ENCODE data around the gene ALCAM. TPM values are rescaled to one million over a fixed set of nuclear protein-coding genes. Genes with fewer than 3 reads are reported as not detected.

ALCAM gene
- polyA plus RNA-seq, 1 of the 3 experiments (the other 2 are of a cell fraction): 58.3 TPM

DNA sequence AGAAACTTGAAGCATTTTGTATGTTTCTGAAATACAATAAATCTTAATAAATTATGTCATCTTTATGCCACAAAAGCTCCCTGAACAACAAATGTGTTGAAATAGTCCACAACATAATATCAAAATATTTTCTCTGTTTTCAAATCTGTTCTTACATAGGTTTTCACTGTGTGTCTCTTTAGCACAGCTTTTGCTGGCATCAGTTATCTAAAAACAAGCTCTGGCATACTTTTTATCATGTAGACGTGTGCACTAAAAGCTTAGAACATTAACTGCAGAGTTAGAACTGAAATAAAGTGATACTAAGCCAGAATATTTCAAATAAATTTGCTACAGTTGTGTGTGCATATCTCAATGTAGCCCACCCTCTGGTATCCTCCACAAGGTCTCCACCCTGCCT is 41.8 kb upstream of the ALCAM start:
- no peaks in the 10 kb centered on the region for H3K27me3 ChIP-seq (ENCODE audit: insufficient read depth)
- no peaks in the 10 kb centered on the region for H3F3A ChIP-seq (replicated peaks; ENCODE audit: insufficient read depth)
- no peaks in the 10 kb centered on the region for H3K4me1 ChIP-seq (ENCODE audit: control insufficient read depth in 1 of 2, insufficient read depth in 2 of 2, low read depth in 1 of 2, low read length in 1 of 2)
- H3K79me2 ChIP-seq (ENCODE audit: insufficient read depth): no peaks in the 10 kb centered on the region
- H3K9me3 ChIP-seq: no peaks in the 10 kb centered on the region
- H4K20me1 ChIP-seq (ENCODE audit: insufficient read depth): no peaks in the 10 kb centered on the region
- no peak overlapping the region for H2AFZ ChIP-seq (ENCODE audit: low read depth)
- H3K4me2 ChIP-seq: no peak overlapping the region
- H3K9me2 ChIP-seq: no peaks in the 10 kb centered on the region
- TF ChIP-seq, protein P1, sequence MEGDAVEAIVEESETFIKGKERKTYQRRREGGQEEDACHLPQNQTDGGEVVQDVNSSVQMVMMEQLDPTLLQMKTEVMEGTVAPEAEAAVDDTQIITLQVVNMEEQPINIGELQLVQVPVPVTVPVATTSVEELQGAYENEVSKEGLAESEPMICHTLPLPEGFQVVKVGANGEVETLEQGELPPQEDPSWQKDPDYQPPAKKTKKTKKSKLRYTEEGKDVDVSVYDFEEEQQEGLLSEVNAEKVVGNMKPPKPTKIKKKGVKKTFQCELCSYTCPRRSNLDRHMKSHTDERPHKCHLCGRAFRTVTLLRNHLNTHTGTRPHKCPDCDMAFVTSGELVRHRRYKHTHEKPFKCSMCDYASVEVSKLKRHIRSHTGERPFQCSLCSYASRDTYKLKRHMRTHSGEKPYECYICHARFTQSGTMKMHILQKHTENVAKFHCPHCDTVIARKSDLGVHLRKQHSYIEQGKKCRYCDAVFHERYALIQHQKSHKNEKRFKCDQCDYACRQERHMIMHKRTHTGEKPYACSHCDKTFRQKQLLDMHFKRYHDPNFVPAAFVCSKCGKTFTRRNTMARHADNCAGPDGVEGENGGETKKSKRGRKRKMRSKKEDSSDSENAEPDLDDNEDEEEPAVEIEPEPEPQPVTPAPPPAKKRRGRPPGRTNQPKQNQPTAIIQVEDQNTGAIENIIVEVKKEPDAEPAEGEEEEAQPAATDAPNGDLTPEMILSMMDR (IDR thresholded peaks at IDR 0.05): no peak
- TF ChIP-seq, protein P2, sequence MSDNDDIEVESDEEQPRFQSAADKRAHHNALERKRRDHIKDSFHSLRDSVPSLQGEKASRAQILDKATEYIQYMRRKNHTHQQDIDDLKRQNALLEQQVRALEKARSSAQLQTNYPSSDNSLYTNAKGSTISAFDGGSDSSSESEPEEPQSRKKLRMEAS (IDR thresholded peaks at IDR 0.05; ENCODE audit: low read depth): no peak
- TF ChIP-seq MXI1 (IDR thresholded peaks at IDR 0.05; ENCODE audit: low read depth, low read length) (no peak), TAF1 (IDR thresholded peaks at IDR 0.05; ENCODE audit: borderline replicate concordance, low read depth, low read length) (no peak), TEAD4 (IDR thresholded peaks at IDR 0.05; ENCODE audit: borderline replicate concordance, insufficient read depth) (no peak), NRF1 (IDR thresholded peaks at IDR 0.05; ENCODE audit: low read depth, low read length) (no peak), FOXM1 (IDR thresholded peaks at IDR 0.05; ENCODE audit: low read depth) (no peak), ELF1 (IDR thresholded peaks at IDR 0.05) (no peak), FOXJ3 (CRISPR knock-in tag; IDR thresholded peaks at IDR 0.05) (no peak), SMC3 (IDR thresholded peaks at IDR 0.05; ENCODE audit: low read depth, low read length) (no peak), EP300 (IDR thresholded peaks at IDR 0.05; ENCODE audit: borderline replicate concordance in 1 of 2, low read depth in 1 of 2, low read length in 1 of 2) (no peak), RCOR1 (IDR thresholded peaks at IDR 0.05; ENCODE audit: low read length) (no peak), RXRA (IDR thresholded peaks at IDR 0.05; ENCODE audit: borderline replicate concordance, low read depth) (no peak)
- TF ChIP-seq, protein P3, sequence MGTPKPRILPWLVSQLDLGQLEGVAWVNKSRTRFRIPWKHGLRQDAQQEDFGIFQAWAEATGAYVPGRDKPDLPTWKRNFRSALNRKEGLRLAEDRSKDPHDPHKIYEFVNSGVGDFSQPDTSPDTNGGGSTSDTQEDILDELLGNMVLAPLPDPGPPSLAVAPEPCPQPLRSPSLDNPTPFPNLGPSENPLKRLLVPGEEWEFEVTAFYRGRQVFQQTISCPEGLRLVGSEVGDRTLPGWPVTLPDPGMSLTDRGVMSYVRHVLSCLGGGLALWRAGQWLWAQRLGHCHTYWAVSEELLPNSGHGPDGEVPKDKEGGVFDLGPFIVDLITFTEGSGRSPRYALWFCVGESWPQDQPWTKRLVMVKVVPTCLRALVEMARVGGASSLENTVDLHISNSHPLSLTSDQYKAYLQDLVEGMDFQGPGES (IDR thresholded peaks at IDR 0.05; ENCODE audit: low read depth, low read length): no peak
- TF ChIP-seq, protein P4, sequence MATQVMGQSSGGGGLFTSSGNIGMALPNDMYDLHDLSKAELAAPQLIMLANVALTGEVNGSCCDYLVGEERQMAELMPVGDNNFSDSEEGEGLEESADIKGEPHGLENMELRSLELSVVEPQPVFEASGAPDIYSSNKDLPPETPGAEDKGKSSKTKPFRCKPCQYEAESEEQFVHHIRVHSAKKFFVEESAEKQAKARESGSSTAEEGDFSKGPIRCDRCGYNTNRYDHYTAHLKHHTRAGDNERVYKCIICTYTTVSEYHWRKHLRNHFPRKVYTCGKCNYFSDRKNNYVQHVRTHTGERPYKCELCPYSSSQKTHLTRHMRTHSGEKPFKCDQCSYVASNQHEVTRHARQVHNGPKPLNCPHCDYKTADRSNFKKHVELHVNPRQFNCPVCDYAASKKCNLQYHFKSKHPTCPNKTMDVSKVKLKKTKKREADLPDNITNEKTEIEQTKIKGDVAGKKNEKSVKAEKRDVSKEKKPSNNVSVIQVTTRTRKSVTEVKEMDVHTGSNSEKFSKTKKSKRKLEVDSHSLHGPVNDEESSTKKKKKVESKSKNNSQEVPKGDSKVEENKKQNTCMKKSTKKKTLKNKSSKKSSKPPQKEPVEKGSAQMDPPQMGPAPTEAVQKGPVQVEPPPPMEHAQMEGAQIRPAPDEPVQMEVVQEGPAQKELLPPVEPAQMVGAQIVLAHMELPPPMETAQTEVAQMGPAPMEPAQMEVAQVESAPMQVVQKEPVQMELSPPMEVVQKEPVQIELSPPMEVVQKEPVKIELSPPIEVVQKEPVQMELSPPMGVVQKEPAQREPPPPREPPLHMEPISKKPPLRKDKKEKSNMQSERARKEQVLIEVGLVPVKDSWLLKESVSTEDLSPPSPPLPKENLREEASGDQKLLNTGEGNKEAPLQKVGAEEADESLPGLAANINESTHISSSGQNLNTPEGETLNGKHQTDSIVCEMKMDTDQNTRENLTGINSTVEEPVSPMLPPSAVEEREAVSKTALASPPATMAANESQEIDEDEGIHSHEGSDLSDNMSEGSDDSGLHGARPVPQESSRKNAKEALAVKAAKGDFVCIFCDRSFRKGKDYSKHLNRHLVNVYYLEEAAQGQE (IDR thresholded peaks at IDR 0.05; ENCODE audit: low read depth, low read length): no peak
- TF ChIP-seq, protein P5, sequence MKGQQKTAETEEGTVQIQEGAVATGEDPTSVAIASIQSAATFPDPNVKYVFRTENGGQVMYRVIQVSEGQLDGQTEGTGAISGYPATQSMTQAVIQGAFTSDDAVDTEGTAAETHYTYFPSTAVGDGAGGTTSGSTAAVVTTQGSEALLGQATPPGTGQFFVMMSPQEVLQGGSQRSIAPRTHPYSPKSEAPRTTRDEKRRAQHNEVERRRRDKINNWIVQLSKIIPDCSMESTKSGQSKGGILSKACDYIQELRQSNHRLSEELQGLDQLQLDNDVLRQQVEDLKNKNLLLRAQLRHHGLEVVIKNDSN (IDR thresholded peaks at IDR 0.05; ENCODE audit: borderline replicate concordance, low read depth): no peak
- ChIA-PET POLR2A (no interaction called here), CTCF (no interaction called here)
- no peak for DNase-seq
- no peak overlapping the region for H3K9ac ChIP-seq
- H3K4me3 ChIP-seq (ENCODE audit: low read depth in 2 of 2, low read length in 1 of 2): no peak overlapping the region
- 91% methylated on average over 1 of the region's 1 CpG for WGBS (ENCODE audit: low lambda C conversion rate)
- no peaks in the 10 kb centered on the region for H3K36me3 ChIP-seq (replicated peaks in 1 of 2; ENCODE audit: control insufficient read depth in 1 of 2, insufficient read depth in 2 of 2, low read length in 1 of 2)
- no peak overlapping the region for H3K27ac ChIP-seq (ENCODE audit: low read depth in 2 of 2, low read length in 1 of 2)

All from SK-N-SH (cell line).